ENCODE results near the gene SULT1C2. TPM values are rescaled to one million over a fixed set of nuclear protein-coding genes. Genes with fewer than 3 reads are reported as not detected.

The SULT1C2 gene
- polyA plus RNA-seq: not detected

DNA sequence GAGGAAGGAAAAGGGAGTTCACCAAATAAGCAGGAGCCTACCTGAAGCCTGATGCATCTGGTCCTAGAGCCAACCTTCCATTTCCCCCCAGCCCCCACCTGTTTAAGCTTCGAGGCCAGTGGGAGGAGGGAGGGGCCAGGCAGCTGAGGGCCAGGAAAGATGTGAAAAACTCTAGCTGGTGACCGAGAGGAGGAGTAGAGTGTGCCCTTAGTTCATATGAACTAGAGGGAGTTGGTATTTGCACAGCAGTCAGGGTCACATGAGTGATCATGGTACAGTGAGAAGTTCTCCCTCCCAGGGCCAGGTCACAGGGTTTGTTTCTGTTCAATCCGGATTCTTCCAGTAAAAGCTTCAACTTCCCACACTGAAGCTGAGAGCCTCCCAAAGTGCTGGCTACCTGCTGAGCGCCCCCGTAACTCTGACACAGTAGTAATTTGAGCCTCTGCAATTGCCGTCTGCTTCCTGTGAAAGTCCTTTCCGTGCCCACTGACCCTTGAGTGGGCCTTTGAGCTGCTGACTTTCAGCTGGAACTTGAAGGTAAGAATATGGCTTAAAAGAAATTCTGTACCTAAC is at the start of gene SULT1C2:
Gene SULT1C2 (plus strand): TSS at position 362 of the 573 bp plus-strand sequence. CDS start 4,773 bp downstream, outside the sequence.
- H3K27ac Mint-ChIP-seq: no peak within 1 kb of the TSS
- no peak for DNase-seq
- no peaks in the 10 kb centered on the region for H3K4me1 Mint-ChIP-seq
- peaks cover 0 to 10% (median 0%) of the 10 kb centered on the region in 6 donors for H3K9me3 Mint-ChIP-seq
- H3K4me3 Mint-ChIP-seq: no peak within 1 kb of the TSS
- no peaks in the 10 kb centered on the region for H3K36me3 Mint-ChIP-seq
- H3K27me3 Mint-ChIP-seq (ENCODE audit: low read depth in 3 of 3): peaks cover 3 to 5% (median 4%) of the 10 kb centered on the region in 3 donors

GRCh38 chr2:108239786-108240185 is 48.9 kb upstream of the SULT1C2 start, which contains the start of gene SULT1C3:
Gene SULT1C3 (plus strand): TSS chr2:108239968. CDS start chr2:108247195, 7,227 bp downstream.
- H3K9me3 Mint-ChIP-seq: peaks cover 2 to 17% (median 6%) of the 10 kb centered on the region in 6 donors
- H3K36me3 Mint-ChIP-seq: no peaks in the 10 kb centered on the region
- peak within 1 kb of the TSS in 1 of 6 donors; percentile 40 for H3K27ac Mint-ChIP-seq
- peaks cover 0 to 3% (median 0%) of the 10 kb centered on the region in 3 donors for H3K27me3 Mint-ChIP-seq (ENCODE audit: low read depth in 3 of 3)
- no peak within 1 kb of the TSS for H3K4me3 Mint-ChIP-seq
- no peaks in the 10 kb centered on the region for H3K4me1 Mint-ChIP-seq
- no peak for DNase-seq

DNA sequence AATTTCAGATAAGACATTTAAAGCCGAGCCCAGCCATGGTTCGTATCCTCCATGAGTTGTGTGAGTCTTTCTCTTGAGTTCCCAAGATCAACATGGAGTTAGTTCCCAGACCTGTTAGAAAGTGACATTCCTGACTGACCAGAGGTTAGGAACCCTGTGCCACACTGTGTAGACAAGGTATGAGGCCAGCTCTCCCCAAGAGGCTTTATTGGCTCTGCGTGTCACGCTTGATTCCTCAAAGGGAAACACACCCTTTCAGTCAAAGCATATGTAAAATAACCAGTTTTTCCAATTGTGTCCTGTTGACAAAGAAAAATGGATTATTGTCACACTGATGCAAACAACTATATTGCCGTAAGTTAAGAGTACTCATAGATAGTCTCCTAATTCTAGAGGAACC is 47.7 kb upstream of the SULT1C2 start:
- no peak overlapping the region for H3K4me3 Mint-ChIP-seq
- peaks cover 0 to 3% (median 0%) of the 10 kb centered on the region in 3 donors for H3K27me3 Mint-ChIP-seq (ENCODE audit: low read depth in 3 of 3)
- H3K36me3 Mint-ChIP-seq: no peaks in the 10 kb centered on the region
- H3K9me3 Mint-ChIP-seq: peaks cover 0 to 19% (median 6%) of the 10 kb centered on the region in 6 donors
- H3K27ac Mint-ChIP-seq: no peak overlapping the region
- DNase-seq: no peak
- H3K4me1 Mint-ChIP-seq: no peaks in the 10 kb centered on the region

DNA sequence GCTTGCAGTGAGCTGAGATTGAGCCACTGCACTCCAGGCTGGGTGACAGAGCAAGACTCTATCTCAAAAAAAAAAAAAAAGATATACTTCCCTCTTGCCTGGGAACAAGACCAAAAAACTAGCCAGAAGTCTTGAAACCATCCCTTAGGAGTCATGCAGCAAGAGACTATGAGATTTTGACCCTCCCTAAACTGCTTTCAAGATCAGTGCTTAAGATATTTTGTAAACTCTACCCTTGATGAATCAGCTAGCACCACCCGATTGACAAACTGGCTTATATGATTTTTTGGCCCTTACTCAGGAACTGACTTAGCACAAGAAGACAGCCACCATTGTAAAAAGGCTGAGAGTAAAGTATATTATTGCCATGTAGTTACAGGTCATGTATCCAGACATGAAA is 45.1 kb upstream of the SULT1C2 start:
- peaks cover 0 to 7% (median 5%) of the 10 kb centered on the region in 6 donors for H3K9me3 Mint-ChIP-seq
- no peak overlapping the region for H3K4me3 Mint-ChIP-seq
- H3K4me1 Mint-ChIP-seq: no peaks in the 10 kb centered on the region
- peaks cover 0 to 3% (median 3%) of the 10 kb centered on the region in 3 donors for H3K27me3 Mint-ChIP-seq (ENCODE audit: low read depth in 3 of 3)
- H3K27ac Mint-ChIP-seq: no peak overlapping the region
- DNase-seq: no peak
- no peaks in the 10 kb centered on the region for H3K36me3 Mint-ChIP-seq

GRCh38 chr2:108244667-108245414 is 43.9 kb upstream of the SULT1C2 start:
- H3K27ac Mint-ChIP-seq: no peak overlapping the region
- peaks cover 0 to 3% (median 3%) of the 10 kb centered on the region in 3 donors for H3K27me3 Mint-ChIP-seq (ENCODE audit: low read depth in 3 of 3)
- DNase-seq: no peak
- H3K4me1 Mint-ChIP-seq: no peaks in the 10 kb centered on the region
- H3K4me3 Mint-ChIP-seq: no peak overlapping the region
- peaks cover 0 to 7% (median 5%) of the 10 kb centered on the region in 6 donors for H3K9me3 Mint-ChIP-seq
- H3K36me3 Mint-ChIP-seq: no peaks in the 10 kb centered on the region

DNA sequence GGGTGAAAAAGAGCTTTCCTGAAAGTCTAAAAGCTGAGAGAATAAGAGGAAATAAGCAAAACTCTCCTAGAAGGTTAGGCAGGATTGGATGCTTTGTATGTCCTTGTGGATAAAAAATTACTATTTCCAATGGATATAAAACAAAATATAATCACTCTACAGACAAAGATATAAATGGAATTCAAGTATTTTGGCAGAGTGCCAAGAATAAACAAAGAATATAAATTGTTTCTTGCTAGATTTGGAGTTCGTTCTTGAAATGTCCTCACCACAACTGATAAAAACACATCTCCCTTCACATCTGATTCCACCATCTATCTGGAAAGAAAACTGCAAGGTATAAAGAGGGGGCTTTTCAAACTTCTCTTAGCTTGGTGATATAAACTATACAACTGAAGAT is 35.6 kb upstream of the SULT1C2 start:
- Mint-ChIP-seq H3K9me3 (no peaks in the 10 kb centered on the region), H3K27me3 (ENCODE audit: low read depth in 3 of 3) (peaks cover 0 to 5% (median 2%) of the 10 kb centered on the region in 3 donors), H3K4me3 (no peak overlapping the region), H3K27ac (no peak overlapping the region), H3K4me1 (no peaks in the 10 kb centered on the region), H3K36me3 (no peaks in the 10 kb centered on the region)
- DNase-seq: no peak

- no peak overlapping the region for H3K27ac Mint-ChIP-seq
- H3K4me1 Mint-ChIP-seq: no peaks in the 10 kb centered on the region
- H3K36me3 Mint-ChIP-seq: no peaks in the 10 kb centered on the region
- peaks cover 0 to 3% (median 2%) of the 10 kb centered on the region in 3 donors for H3K27me3 Mint-ChIP-seq (ENCODE audit: low read depth in 3 of 3)
- no peak for DNase-seq
- no peak overlapping the region for H3K4me3 Mint-ChIP-seq
- no peaks in the 10 kb centered on the region for H3K9me3 Mint-ChIP-seq
Measured at GRCh38 chr2:108257757-108258331, 30.9 kb upstream of the SULT1C2 start.

DNA sequence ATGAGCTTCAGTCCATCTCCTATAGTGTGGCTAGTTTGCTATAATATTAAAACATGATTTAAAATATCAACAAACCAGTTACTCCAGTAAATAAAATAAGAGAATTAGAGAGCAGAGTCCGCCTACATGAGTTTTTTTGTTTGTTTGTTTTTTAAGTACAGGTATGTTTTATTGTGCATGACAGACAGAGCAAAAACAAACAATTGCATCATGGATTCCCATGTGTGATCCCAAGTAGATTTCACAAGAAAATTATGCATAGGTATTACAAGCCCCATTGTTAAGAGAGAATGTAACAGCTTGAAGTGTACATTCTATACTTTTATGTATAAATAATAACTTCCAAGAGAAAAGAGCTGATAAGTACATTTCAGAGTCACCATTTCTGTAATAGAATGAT is 27.9 kb upstream of the SULT1C2 start:
- no peaks in the 10 kb centered on the region for H3K4me1 Mint-ChIP-seq
- peaks cover 0 to 2% (median 0%) of the 10 kb centered on the region in 6 donors for H3K9me3 Mint-ChIP-seq
- no peak overlapping the region for H3K27ac Mint-ChIP-seq
- no peak overlapping the region for H3K4me3 Mint-ChIP-seq
- H3K27me3 Mint-ChIP-seq (ENCODE audit: low read depth in 3 of 3): peaks cover 0 to 2% (median 0%) of the 10 kb centered on the region in 3 donors
- DNase-seq: no peak
- H3K36me3 Mint-ChIP-seq: no peaks in the 10 kb centered on the region

DNA sequence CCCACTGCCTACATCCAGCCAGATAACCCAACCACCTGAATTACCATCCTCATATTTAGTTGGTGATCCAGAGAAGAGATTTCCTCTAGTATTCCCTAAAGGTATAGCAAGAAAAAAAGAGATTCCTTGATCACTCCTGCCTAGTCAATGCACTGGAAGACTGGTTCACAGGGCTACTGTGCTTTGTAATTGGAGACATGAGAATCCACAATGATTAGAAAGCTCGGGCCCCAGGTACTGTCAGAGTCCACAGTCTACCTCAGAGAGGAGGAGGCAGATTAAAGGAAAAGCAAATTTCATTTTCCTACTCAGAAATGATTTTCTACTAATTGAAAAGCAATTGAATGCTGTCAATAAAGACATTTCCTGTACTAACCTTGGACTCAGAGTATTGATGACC is 26.7 kb upstream of the SULT1C2 start:
- Mint-ChIP-seq H3K4me1 (no peaks in the 10 kb centered on the region), H3K27ac (no peak overlapping the region), H3K36me3 (no peaks in the 10 kb centered on the region)

GRCh38 chr2:108263401-108263800 is 25.3 kb upstream of the SULT1C2 start:
- peaks cover 0 to 2% (median 0%) of the 10 kb centered on the region in 6 donors for H3K9me3 Mint-ChIP-seq
- no peak overlapping the region for H3K27ac Mint-ChIP-seq
- H3K4me1 Mint-ChIP-seq: no peaks in the 10 kb centered on the region
- H3K4me3 Mint-ChIP-seq: no peak overlapping the region
- no peak for DNase-seq
- no peaks in the 10 kb centered on the region for H3K36me3 Mint-ChIP-seq
- H3K27me3 Mint-ChIP-seq (ENCODE audit: low read depth in 3 of 3): peaks cover 0 to 2% (median 2%) of the 10 kb centered on the region in 3 donors

More for the DNA sequence above, 26.7 kb upstream of the SULT1C2 start:
- no peak for DNase-seq
- peaks cover 0 to 2% (median 0%) of the 10 kb centered on the region in 3 donors for H3K27me3 Mint-ChIP-seq (ENCODE audit: low read depth in 3 of 3)
- H3K9me3 Mint-ChIP-seq: peaks cover 0 to 2% (median 0%) of the 10 kb centered on the region in 6 donors
- no peak overlapping the region for H3K4me3 Mint-ChIP-seq

- Mint-ChIP-seq H3K27me3 (ENCODE audit: low read depth in 3 of 3) (peaks cover 0 to 8% (median 0%) of the 10 kb centered on the region in 3 donors), H3K4me1 (no peaks in the 10 kb centered on the region), H3K36me3 (no peaks in the 10 kb centered on the region), H3K4me3 (no peak overlapping the region), H3K27ac (no peak overlapping the region), H3K9me3 (peaks cover 0 to 2% (median 0%) of the 10 kb centered on the region in 6 donors)
- DNase-seq: no peak
Measured at GRCh38 chr2:108266218-108266617, 22.5 kb upstream of the SULT1C2 start.

GRCh38 chr2:108267101-108267500 is 21.6 kb upstream of the SULT1C2 start:
- H3K27ac Mint-ChIP-seq: no peak overlapping the region
- H3K9me3 Mint-ChIP-seq: peaks cover 0 to 2% (median 0%) of the 10 kb centered on the region in 6 donors
- no peak for DNase-seq
- H3K36me3 Mint-ChIP-seq: no peaks in the 10 kb centered on the region
- no peaks in the 10 kb centered on the region for H3K4me1 Mint-ChIP-seq
- peaks cover 0 to 10% (median 0%) of the 10 kb centered on the region in 3 donors for H3K27me3 Mint-ChIP-seq (ENCODE audit: low read depth in 3 of 3)
- H3K4me3 Mint-ChIP-seq: no peak overlapping the region

DNA sequence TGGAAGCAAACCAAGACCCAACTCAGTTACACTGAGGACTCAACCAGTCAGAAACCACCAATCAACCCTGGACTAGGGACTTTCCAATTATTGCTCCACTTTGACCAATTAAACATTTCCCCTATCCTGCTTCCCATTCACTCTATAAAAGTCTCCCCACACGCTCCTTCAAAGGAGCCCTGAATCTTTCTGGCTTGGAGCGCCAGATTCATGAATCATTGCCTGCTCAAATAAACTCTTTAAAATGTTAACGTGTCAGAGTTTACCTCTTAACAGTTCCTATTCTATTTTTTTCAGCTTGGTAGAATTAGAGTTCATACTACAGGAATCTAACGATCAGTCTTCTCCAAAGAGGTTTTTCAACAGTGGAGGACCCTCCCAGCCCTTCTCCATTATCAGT is 20.7 kb upstream of the SULT1C2 start:
- Mint-ChIP-seq H3K27ac (no peak overlapping the region), H3K36me3 (no peaks in the 10 kb centered on the region), H3K4me3 (no peak overlapping the region), H3K9me3 (peaks cover 0 to 3% (median 0%) of the 10 kb centered on the region in 6 donors), H3K27me3 (ENCODE audit: low read depth in 3 of 3) (peaks cover 0 to 10% (median 0%) of the 10 kb centered on the region in 3 donors), H3K4me1 (no peaks in the 10 kb centered on the region)
- no peak for DNase-seq

- no peak overlapping the region for H3K4me3 Mint-ChIP-seq
- no peak overlapping the region for H3K27ac Mint-ChIP-seq
- no peak for DNase-seq
- H3K4me1 Mint-ChIP-seq: no peaks in the 10 kb centered on the region
- H3K27me3 Mint-ChIP-seq (ENCODE audit: low read depth in 3 of 3): peaks cover 0 to 10% (median 0%) of the 10 kb centered on the region in 3 donors
- H3K36me3 Mint-ChIP-seq: no peaks in the 10 kb centered on the region
- peaks cover 0 to 3% (median 0%) of the 10 kb centered on the region in 6 donors for H3K9me3 Mint-ChIP-seq
Measured at GRCh38 chr2:108270346-108270745, 18.3 kb upstream of the SULT1C2 start.
